CD4-positive, CD25-positive, alpha-beta regulatory T cell (primary cell): ENCODE measurements around the gene E2F8. TPM values are rescaled to one million over a fixed set of nuclear protein-coding genes. Genes with fewer than 3 reads are reported as not detected.

Experiments
- ATAC-seq, 2 donors: fragments of 150-1000 bp; cut with Tn5 transposase; one replicate each; pipeline ENCODE4 v1.10.0; 2021; ENCODE audit warnings: low read depth in 2 of 2, moderate number of reproducible peaks in 2 of 2, moderate library complexity in 1 of 2
- DNase-seq, 3 donors: peaks; one replicate each; pipeline versions ENCODE4 v3.0.0 to v3.0.0-alpha.2; 2012 to 2022; ENCODE audit warnings: mixed read lengths in 1 of 3
- H3K27ac ChIP-seq: one replicate; pipeline ENCODE4 v1.7.0; 2013; ENCODE audit warnings: mild to moderate bottlenecking, low read length; ENCODE audit not compliant: insufficient read depth, poor library complexity, severe bottlenecking
- H3K27me3 ChIP-seq: one replicate; pipeline ENCODE4 v1.7.0; 2013; ENCODE audit warnings: low read length; ENCODE audit not compliant: control insufficient read depth, insufficient read depth
- H3K36me3 ChIP-seq: one replicate; pipeline ENCODE4 v1.7.0; 2013; ENCODE audit warnings: mild to moderate bottlenecking, low read length, moderate library complexity; ENCODE audit not compliant: control insufficient read depth, insufficient read depth
- H3K4me1 ChIP-seq: 2 replicates; pipeline ENCODE4 v1.7.0; 2013; ENCODE audit warnings: mild to moderate bottlenecking, low read length; ENCODE audit not compliant: insufficient read depth, control insufficient read depth, poor library complexity, severe bottlenecking
- H3K4me3 ChIP-seq: one replicate; pipeline ENCODE4 v1.7.0; 2013; ENCODE audit warnings: low read depth, mild to moderate bottlenecking, low read length, moderate library complexity
- H3K9me3 ChIP-seq, 2 experiments: 1 replicate in 1 of 2; 2 replicates in 1 of 2; pipeline ENCODE4 v1.7.0; 2013; ENCODE audit warnings: low read length in 2 of 2, mild to moderate bottlenecking in 1 of 2, moderate library complexity in 1 of 2; ENCODE audit not compliant: control insufficient read depth in 2 of 2
- H3K27ac Mint-ChIP-seq, 3 donors: one replicate each; pipeline ENCODE4 v1.8.0; 2020 to 2022; ENCODE audit warnings: mild to moderate bottlenecking in 3 of 3, mixed read lengths in 3 of 3, moderate library complexity in 2 of 3
- H3K27me3 Mint-ChIP-seq: one replicate; pipeline ENCODE4 v1.8.0; 2022; ENCODE audit warnings: mild to moderate bottlenecking, mixed read lengths
- H3K36me3 Mint-ChIP-seq: one replicate; pipeline ENCODE4 v1.8.0; 2020; ENCODE audit warnings: mixed read lengths
- H3K4me1 Mint-ChIP-seq, 4 donors: one replicate each; pipeline ENCODE4 v1.8.0; 2020 to 2022; ENCODE audit warnings: mixed read lengths in 4 of 4, mild to moderate bottlenecking in 1 of 4
- H3K4me3 Mint-ChIP-seq, 4 donors: one replicate each; pipeline ENCODE4 v1.8.0; 2020 to 2022; ENCODE audit warnings: mild to moderate bottlenecking in 4 of 4, mixed read lengths in 4 of 4, moderate library complexity in 3 of 4
- H3K9me3 Mint-ChIP-seq, 7 donors: one replicate each; pipeline ENCODE4 v1.8.0; 2020 to 2022; ENCODE audit warnings: mixed read lengths in 7 of 7, mild to moderate bottlenecking in 3 of 7, moderate library complexity in 2 of 7
- polyA plus RNA-seq, 4 donors: library from polyadenylated mRNA; unstranded; fragments of 300-500 nt; fragmentation: Illumina TruSeq; gene quantifications; one replicate each; pipeline ENCODE4 v1.2.3, GENCODE V29; 2021
- total RNA-seq: library from RNA; stranded (reverse); gene quantifications from one replicate; pipeline ENCODE4 v1.2.3, GENCODE V29; 2022

Gene E2F8
- total and polyA plus RNA-seq, 5 donors from 2014 or later, result 0.25 to 0.35 (median 0.33) TPM; not detected in 2

DNA sequence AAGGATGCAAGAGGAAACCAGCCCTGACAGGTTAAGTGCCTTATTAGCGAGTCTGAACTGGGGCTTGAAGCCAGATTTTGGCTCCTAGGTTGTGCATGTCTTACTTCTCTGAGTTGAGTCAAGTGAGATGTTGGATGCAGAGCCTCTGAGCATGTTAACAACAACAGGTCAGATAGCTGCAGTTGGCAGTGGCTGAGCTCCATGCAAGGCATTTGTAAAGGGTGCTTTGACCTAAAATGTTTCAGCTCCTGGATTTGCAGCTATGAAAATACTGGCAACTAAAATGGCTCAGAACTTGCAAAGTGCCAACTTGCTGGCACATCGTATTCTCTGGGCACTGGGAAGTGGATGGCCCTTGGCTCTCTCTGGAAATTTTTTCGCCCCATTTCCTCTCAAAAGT is 22.5 kb downstream of the E2F8 start:
- no peak overlapping the region for H3K4me3 Mint-ChIP-seq
- Histone ChIP-seq H3K4me3 (no peak overlapping the region), H3K36me3 (no peaks in the 10 kb centered on the region), H3K27me3 (peaks cover 2% of the 10 kb centered on the region), H3K27ac (no peak overlapping the region), H3K4me1 (no peaks in the 10 kb centered on the region), H3K9me3 (no peaks in the 10 kb centered on the region)
- ATAC-seq (no peak), DNase-seq (no peak)
- no peaks in the 10 kb centered on the region for H3K36me3 Mint-ChIP-seq
- no peaks in the 10 kb centered on the region for H3K4me1 Mint-ChIP-seq
- peaks cover 0 to 3% (median 0%) of the 10 kb centered on the region in 7 donors for H3K9me3 Mint-ChIP-seq
- H3K27me3 Mint-ChIP-seq, result peaks cover 26% of the 10 kb centered on the region
- no peak overlapping the region for H3K27ac Mint-ChIP-seq

- Histone ChIP-seq H3K9me3 (no peaks in the 10 kb centered on the region), H3K36me3 (no peaks in the 10 kb centered on the region), H3K27ac (no peak overlapping the region), H3K4me1 (no peaks in the 10 kb centered on the region), H3K27me3 (peaks cover 5% of the 10 kb centered on the region), H3K4me3 (no peak overlapping the region)
- DNase-seq (no peak), ATAC-seq (no peak)
- H3K27me3 Mint-ChIP-seq, result peaks cover 26% of the 10 kb centered on the region
- H3K9me3 Mint-ChIP-seq, result no peaks in the 10 kb centered on the region
- no peaks in the 10 kb centered on the region for H3K36me3 Mint-ChIP-seq
- H3K27ac Mint-ChIP-seq, result no peak overlapping the region
- H3K4me3 Mint-ChIP-seq, result no peak overlapping the region
- H3K4me1 Mint-ChIP-seq, result no peaks in the 10 kb centered on the region
These were observed 23.9 kb downstream of the E2F8 start for GRCh38 chr11:19216709-19217374.

GRCh38 chr11:19216021-19216420 is 24.7 kb downstream of the E2F8 start:
- Histone ChIP-seq H3K4me3 (no peak overlapping the region), H3K9me3 (no peaks in the 10 kb centered on the region), H3K36me3 (no peaks in the 10 kb centered on the region), H3K27ac (no peak overlapping the region), H3K4me1 (no peaks in the 10 kb centered on the region), H3K27me3 (peaks cover 5% of the 10 kb centered on the region)
- Mint-ChIP-seq H3K4me3 (no peak overlapping the region), H3K9me3 (no peaks in the 10 kb centered on the region), H3K4me1 (no peaks in the 10 kb centered on the region), H3K27me3 (peaks cover 26% of the 10 kb centered on the region), H3K36me3 (no peaks in the 10 kb centered on the region), H3K27ac (no peak overlapping the region)
- no peak for ATAC-seq
- no peak for DNase-seq

GRCh38 chr11:19209617-19210370 is 31.0 kb downstream of the E2F8 start:
- no peaks in the 10 kb centered on the region for H3K36me3 ChIP-seq
- peaks cover 5% of the 10 kb centered on the region for H3K27me3 ChIP-seq
- no peaks in the 10 kb centered on the region for H3K36me3 Mint-ChIP-seq
- H3K27me3 Mint-ChIP-seq, result peaks cover 35% of the 10 kb centered on the region
- no peak overlapping the region for H3K4me3 ChIP-seq
- H3K27ac Mint-ChIP-seq, result no peak overlapping the region
- H3K27ac ChIP-seq, result no peak overlapping the region
- no peak overlapping the region for H3K4me3 Mint-ChIP-seq
- H3K9me3 ChIP-seq, result no peaks in the 10 kb centered on the region
- ATAC-seq (no peak), DNase-seq (no peak)
- H3K4me1 Mint-ChIP-seq, result no peaks in the 10 kb centered on the region
- no peaks in the 10 kb centered on the region for H3K9me3 Mint-ChIP-seq
- no peaks in the 10 kb centered on the region for H3K4me1 ChIP-seq

- DNase-seq, result no peak
- H3K27me3 ChIP-seq, result peaks cover 5% of the 10 kb centered on the region
- H3K4me3 ChIP-seq, result no peak overlapping the region
- ATAC-seq, result no peak
- Mint-ChIP-seq H3K9me3 (no peaks in the 10 kb centered on the region), H3K36me3 (no peaks in the 10 kb centered on the region), H3K27me3 (peaks cover 29% of the 10 kb centered on the region), H3K4me1 (no peaks in the 10 kb centered on the region), H3K4me3 (no peak overlapping the region), H3K27ac (no peak overlapping the region)
- H3K36me3 ChIP-seq, result no peaks in the 10 kb centered on the region
- no peaks in the 10 kb centered on the region for H3K4me1 ChIP-seq
- H3K9me3 ChIP-seq, result no peaks in the 10 kb centered on the region
- H3K27ac ChIP-seq, result no peak overlapping the region
These were observed 31.7 kb downstream of the E2F8 start for GRCh38 chr11:19208959-19209546.

DNA sequence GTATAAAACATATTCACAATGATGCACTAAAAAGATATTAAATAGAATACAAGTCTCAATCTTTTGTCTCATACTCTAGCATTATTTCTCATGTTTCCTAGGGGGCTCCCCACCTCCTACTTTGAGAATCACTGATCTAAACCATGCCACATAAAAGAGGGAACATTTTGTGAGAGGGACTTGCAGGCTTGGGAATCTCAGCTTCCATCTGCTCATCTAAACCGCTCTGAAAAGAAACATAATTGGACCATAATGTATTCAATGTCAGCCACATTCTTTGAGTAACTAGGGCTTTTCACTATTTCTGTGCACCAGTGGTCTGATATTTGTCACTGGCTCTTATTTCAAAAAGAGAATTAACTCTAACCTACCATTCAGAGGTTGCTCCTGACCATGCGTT is 32.6 kb downstream of the E2F8 start:
- DNase-seq (no peak), ATAC-seq (no peak)
- no peaks in the 10 kb centered on the region for H3K36me3 ChIP-seq
- H3K27ac ChIP-seq, result no peak overlapping the region
- Mint-ChIP-seq H3K36me3 (no peaks in the 10 kb centered on the region), H3K4me3 (no peak overlapping the region), H3K4me1 (no peaks in the 10 kb centered on the region), H3K27ac (no peak overlapping the region), H3K9me3 (no peaks in the 10 kb centered on the region), H3K27me3 (peaks cover 25% of the 10 kb centered on the region)
- no peaks in the 10 kb centered on the region for H3K4me1 ChIP-seq
- H3K9me3 ChIP-seq, result no peaks in the 10 kb centered on the region
- H3K4me3 ChIP-seq, result no peak overlapping the region
- H3K27me3 ChIP-seq, result peaks cover 2% of the 10 kb centered on the region

GRCh38 chr11:19204836-19205235 is 35.9 kb downstream of the E2F8 start:
- DNase-seq, result no peak
- Histone ChIP-seq H3K9me3 (no peaks in the 10 kb centered on the region), H3K36me3 (no peaks in the 10 kb centered on the region), H3K27ac (no peak overlapping the region), H3K4me3 (no peak overlapping the region), H3K27me3 (peaks cover 3% of the 10 kb centered on the region), H3K4me1 (no peaks in the 10 kb centered on the region)
- Mint-ChIP-seq H3K4me3 (peak overlapping the region in 1 of 4 donors; percentile 30), H3K36me3 (no peaks in the 10 kb centered on the region), H3K4me1 (peaks cover 0 to 4% (median 0%) of the 10 kb centered on the region in 4 donors), H3K9me3 (no peaks in the 10 kb centered on the region), H3K27ac (no peak overlapping the region), H3K27me3 (peaks cover 22% of the 10 kb centered on the region)
- ATAC-seq, result no peak
